HepG2 (cell line): ENCODE results near the gene WDR73. TPM values are rescaled to one million over a fixed set of nuclear protein-coding genes. Genes with fewer than 3 reads are reported as not detected.

Experiments used
- BORCS8-MEF2B ChIP-seq: sonication (generic); formaldehyde crosslinking; IDR thresholded peaks from 2 replicates; pipeline ENCODE4 v1.8.0; 2022; ENCODE audit warnings: mild to moderate bottlenecking, missing genetic modification reagents
- ETV6 ChIP-seq: sonication (generic); formaldehyde crosslinking; conservative IDR thresholded peaks from 2 replicates; pipeline ENCODE4 v1.4.0; 2020; ENCODE audit warnings: missing genetic modification reagents
- GTF2F1 ChIP-seq: fragments of 150-350 bp; IDR thresholded peaks from 2 replicates; pipeline ENCODE4 v1.6.1; 2014; ENCODE audit warnings: low read length
- HMG20B ChIP-seq: conservative IDR thresholded peaks from 2 replicates; pipeline ENCODE4 v1.6.1; 2016; ENCODE audit warnings: missing genetic modification reagents, missing compliant biosample characterization
- JARID2 ChIP-seq: sonication (generic); formaldehyde crosslinking; IDR thresholded peaks from 2 replicates; pipeline ENCODE4 v1.8.1; 2023; ENCODE audit warnings: missing genetic modification reagents, inconsistent platforms; ENCODE audit not compliant: insufficient replicate concordance
- KDM2A ChIP-seq: sonication (generic); formaldehyde crosslinking; IDR thresholded peaks from 2 replicates; pipeline ENCODE4 v1.4.0; 2020; ENCODE audit warnings: low read depth, missing genetic modification reagents, borderline replicate concordance
- MBD4 ChIP-seq: IDR thresholded peaks from 2 replicates; pipeline ENCODE4 v1.6.1; 2012; ENCODE audit warnings: low read length, inconsistent platforms, borderline replicate concordance
- SATB2 ChIP-seq: sonication (generic); formaldehyde crosslinking; IDR thresholded peaks from 2 replicates; pipeline ENCODE4 v1.5.0; 2020; ENCODE audit warnings: missing genetic modification reagents
- TP53 ChIP-seq: sonication (generic); formaldehyde crosslinking; conservative IDR thresholded peaks from 2 replicates; pipeline ENCODE4 v1.4.0; 2020; ENCODE audit warnings: missing genetic modification reagents
- ZBTB10 ChIP-seq: sonication (generic); formaldehyde crosslinking; IDR thresholded peaks from 2 replicates; pipeline ENCODE4 v1.4.0; 2020; ENCODE audit warnings: missing genetic modification reagents, borderline replicate concordance
- ZNF3 ChIP-seq: IDR thresholded peaks from 2 replicates; pipeline ENCODE4 v1.7.0; 2017; ENCODE audit warnings: inconsistent platforms
- ZNF646 ChIP-seq: sonication (generic); formaldehyde crosslinking; IDR thresholded peaks from 2 replicates; pipeline ENCODE4 v1.9.0; 2021; ENCODE audit warnings: mild to moderate bottlenecking, missing genetic modification reagents
- ZNF749 ChIP-seq: sonication (generic); formaldehyde crosslinking; IDR thresholded peaks from 2 replicates; pipeline ENCODE4 v1.8.0; 2022; ENCODE audit warnings: mild to moderate bottlenecking, missing genetic modification reagents, moderate library complexity, borderline replicate concordance
- ZNF839 ChIP-seq: sonication (generic); formaldehyde crosslinking; IDR thresholded peaks from 2 replicates; pipeline ENCODE4 v1.4.0; 2020; ENCODE audit warnings: missing genetic modification reagents, mild to moderate bottlenecking, borderline replicate concordance
- polyA plus RNA-seq, 8 experiments: library from polyadenylated mRNA; depleted of rRNA in 3 of 8; stranded (reverse) in 7 of 8; unstranded in 1 of 8; fragments of >200 nt; fragmentation: Illumina TruSeq in 4 of 8; extraction: Trizol in 4 of 8; gene quantifications; 2 replicates each; pipeline versions ENCODE4 v1.2.1 to v1.2.3, GENCODE V29; 2011 to 2016; ENCODE audit warnings: low read depth in 4 of 8, missing spikeins in 1 of 8, mixed read lengths in 1 of 8; ENCODE audit not compliant: insufficient read depth in 1 of 8
- total RNA-seq, 5 experiments: library from RNA; depleted of rRNA; stranded (reverse); fragments of >200 nt; fragmentation: Illumina TruSeq; extraction: Trizol; gene quantifications; 2 replicates each; pipeline ENCODE4 v1.2.3, GENCODE V29; 2016; ENCODE audit warnings: low read depth in 1 of 5
- TF ChIP-seq, protein P1 (sequence below): sonication (generic); formaldehyde crosslinking; IDR thresholded peaks from 2 replicates; pipeline ENCODE4 v1.5.1; 2020; ENCODE audit warnings: mild to moderate bottlenecking, missing genetic modification reagents, moderate library complexity
- TF ChIP-seq, protein P2 (sequence below): sonication (generic); formaldehyde crosslinking; IDR thresholded peaks from 2 replicates; pipeline ENCODE4 v1.4.0; 2020; ENCODE audit warnings: missing genetic modification reagents
- TF ChIP-seq, protein P3 (sequence below): sonication (generic); formaldehyde crosslinking; IDR thresholded peaks from 2 replicates; pipeline ENCODE4 v1.5.0; 2020; ENCODE audit warnings: missing genetic modification reagents

The WDR73 gene
- total and polyA plus RNA-seq, 2 of the 13 experiments (the other 11 are each of a cell fraction or from before 2014, with no cell fraction given): 20.0 to 35.5 TPM

DNA sequence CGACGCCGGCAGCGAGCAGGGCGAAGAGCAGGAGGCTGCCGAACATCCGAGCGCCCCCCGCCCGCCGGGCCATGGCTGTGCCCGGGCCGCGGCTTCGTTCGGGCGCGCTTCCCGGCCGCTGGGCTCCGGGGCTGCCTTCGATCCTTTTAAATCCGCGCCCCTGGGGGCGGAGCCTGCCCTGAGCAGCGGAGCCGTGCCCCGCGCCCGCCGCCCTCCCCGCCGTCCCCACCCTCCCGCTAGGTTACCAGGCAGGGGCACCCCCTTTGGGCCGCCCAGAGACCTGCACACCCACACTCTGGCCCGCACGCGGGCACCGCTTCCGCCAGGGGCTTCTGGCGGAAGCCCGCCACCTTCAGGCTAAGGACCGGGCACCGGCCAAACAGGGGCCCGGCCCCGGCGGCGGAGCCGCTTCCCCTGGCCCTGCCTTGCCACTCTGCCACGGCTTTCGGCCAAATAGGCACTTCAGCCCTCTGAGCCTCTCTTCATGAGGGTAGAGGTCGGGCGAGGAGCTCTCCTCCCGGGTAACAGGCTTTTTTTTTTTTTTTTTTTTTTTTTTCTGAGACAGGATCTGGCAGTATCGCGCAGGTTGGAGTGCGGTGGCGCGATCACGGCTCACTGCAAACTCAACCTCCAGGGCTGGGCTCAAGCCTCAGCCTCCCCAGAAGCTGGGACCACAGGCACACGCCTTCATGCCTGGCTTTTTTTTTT lies 4.2 kb upstream of the WDR73 start, which contains the start of gene NMB (continued):
- TF ChIP-seq, protein P1, sequence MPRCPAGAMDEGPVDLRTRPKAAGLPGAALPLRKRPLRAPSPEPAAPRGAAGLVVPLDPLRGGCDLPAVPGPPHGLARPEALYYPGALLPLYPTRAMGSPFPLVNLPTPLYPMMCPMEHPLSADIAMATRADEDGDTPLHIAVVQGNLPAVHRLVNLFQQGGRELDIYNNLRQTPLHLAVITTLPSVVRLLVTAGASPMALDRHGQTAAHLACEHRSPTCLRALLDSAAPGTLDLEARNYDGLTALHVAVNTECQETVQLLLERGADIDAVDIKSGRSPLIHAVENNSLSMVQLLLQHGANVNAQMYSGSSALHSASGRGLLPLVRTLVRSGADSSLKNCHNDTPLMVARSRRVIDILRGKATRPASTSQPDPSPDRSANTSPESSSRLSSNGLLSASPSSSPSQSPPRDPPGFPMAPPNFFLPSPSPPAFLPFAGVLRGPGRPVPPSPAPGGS (CRISPR knock-in tag): peak; percentile 43; the same call in 1 of the 2 replicates
- TF ChIP-seq TP53 (no peak), MBD4 (no peak), JARID2 (CRISPR knock-in tag) (no peak), ZNF646 (CRISPR knock-in tag) (no peak), ZNF3 (CRISPR knock-in tag) (no peak), HMG20B (CRISPR knock-in tag) (no peak), KDM2A (CRISPR knock-in tag) (peak; percentile 63), ZBTB10 (peak; percentile 68), ZNF839 (CRISPR knock-in tag) (no peak), BORCS8-MEF2B (CRISPR knock-in tag) (no peak), GTF2F1 (0 out of 2 replicates have a peak, but pooled peaks have one; percentile 27), ETV6 (no peak), SATB2 (CRISPR knock-in tag) (no peak), ZNF749 (CRISPR knock-in tag) (0 out of 2 replicates have a peak, but pooled peaks have one; percentile 28)
- TF ChIP-seq, protein P2, sequence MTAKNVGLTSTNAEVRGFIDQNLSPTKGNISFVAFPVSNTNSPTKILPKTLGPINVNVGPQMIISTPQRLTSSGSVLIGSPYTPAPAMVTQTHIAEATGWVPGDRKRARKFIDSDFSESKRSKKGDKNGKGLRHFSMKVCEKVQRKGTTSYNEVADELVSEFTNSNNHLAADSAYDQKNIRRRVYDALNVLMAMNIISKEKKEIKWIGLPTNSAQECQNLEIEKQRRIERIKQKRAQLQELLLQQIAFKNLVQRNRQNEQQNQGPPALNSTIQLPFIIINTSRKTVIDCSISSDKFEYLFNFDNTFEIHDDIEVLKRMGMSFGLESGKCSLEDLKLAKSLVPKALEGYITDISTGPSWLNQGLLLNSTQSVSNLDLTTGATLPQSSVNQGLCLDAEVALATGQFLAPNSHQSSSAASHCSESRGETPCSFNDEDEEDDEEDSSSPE (CRISPR knock-in tag): peak; percentile 64; the same call in 1 of the 2 replicates
- TF ChIP-seq, protein P3, sequence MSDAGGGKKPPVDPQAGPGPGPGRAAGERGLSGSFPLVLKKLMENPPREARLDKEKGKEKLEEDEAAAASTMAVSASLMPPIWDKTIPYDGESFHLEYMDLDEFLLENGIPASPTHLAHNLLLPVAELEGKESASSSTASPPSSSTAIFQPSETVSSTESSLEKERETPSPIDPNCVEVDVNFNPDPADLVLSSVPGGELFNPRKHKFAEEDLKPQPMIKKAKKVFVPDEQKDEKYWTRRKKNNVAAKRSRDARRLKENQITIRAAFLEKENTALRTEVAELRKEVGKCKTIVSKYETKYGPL: no peak
